Activated T-helper 9 cell treated with anti-CD3 and anti-CD28 coated beads, Interleukin-2, amount 50 U/mL, for 16 hours (primary cell): Measurements from ENCODE around the gene YAP1.
A peak's percentile ranks its signal among the peaks of the same experiment; 100 is the strongest.

Source experiments
- DNase-seq: peaks from one replicate; pipeline ENCODE4 v3.0.0-alpha.2; 2020; ENCODE audit warnings: low read depth

The YAP1 gene

GRCh38 chr11:102109896-102110760 is at the start of gene YAP1:
Gene YAP1 (plus strand): TSS chr11:102110447. CDS start chr11:102110849, 402 bp downstream.
- DNase-seq = peak; percentile 32

- no peak for DNase-seq
Observed at GRCh38 chr11:102061276-102061675, 49.0 kb upstream of the YAP1 start.

GRCh38 chr11:102062106-102062505 is 48.1 kb upstream of the YAP1 start:
- no peak for DNase-seq

- no peak for DNase-seq
Observed at GRCh38 chr11:102064316-102064715, 45.9 kb upstream of the YAP1 start.

GRCh38 chr11:102070766-102071165 is 39.5 kb upstream of the YAP1 start:
- no peak for DNase-seq

- no peak for DNase-seq
Observed at GRCh38 chr11:102071497-102072472, 38.5 kb upstream of the YAP1 start.

GRCh38 chr11:102073253-102073652 is 37.0 kb upstream of the YAP1 start:
- no peak for DNase-seq

- no peak for DNase-seq
Observed at GRCh38 chr11:102079625-102080024, 30.6 kb upstream of the YAP1 start.

GRCh38 chr11:102081313-102081712 is 28.9 kb upstream of the YAP1 start:
- DNase-seq = no peak

GRCh38 chr11:102085864-102086551 is 24.2 kb upstream of the YAP1 start:
- no peak for DNase-seq

- no peak for DNase-seq
Observed at GRCh38 chr11:102097186-102097585, 13.1 kb upstream of the YAP1 start.

- DNase-seq = no peak
Observed at GRCh38 chr11:102099755-102100154, 10.5 kb upstream of the YAP1 start.

- no peak for DNase-seq
Observed at GRCh38 chr11:102108734-102109440, 1.4 kb upstream of the YAP1 start.

- DNase-seq = no peak
Observed at GRCh38 chr11:102110761-102111010, 439 bp downstream of the YAP1 start.

GRCh38 chr11:102111011-102111786 is 952 bp downstream of the YAP1 start:
- peak; percentile 2 for DNase-seq

GRCh38 chr11:102111787-102112508 is 1.7 kb downstream of the YAP1 start:
- DNase-seq = no peak

- DNase-seq = no peak
Observed at GRCh38 chr11:102112509-102112821, 2.2 kb downstream of the YAP1 start.

- no peak for DNase-seq
Observed at GRCh38 chr11:102114032-102114431, 3.8 kb downstream of the YAP1 start.

GRCh38 chr11:102115557-102115956 is 5.3 kb downstream of the YAP1 start:
- DNase-seq = no peak

GRCh38 chr11:102116453-102117205 is 6.4 kb downstream of the YAP1 start:
- DNase-seq = no peak
